GM12878 (cell line): ENCODE measurements around the gene CIB4. TPM values are rescaled to one million over a fixed set of nuclear protein-coding genes. Genes with fewer than 3 reads are reported as not detected.

Experiments
- ATAC-seq: fragments of 200-7000 bp; cut with Tn5 transposase; 3 replicates; pipeline ENCODE4 v1.9.1; 2020; ENCODE audit warnings: mild to moderate bottlenecking, moderate library complexity
- BruUV-seq: library from RNA; stranded (reverse); fragments of 400-500 nt; replicated peaks from 2 replicates; lab custom pipeline; 2021; lab: Mats Ljungman, UMichigan
- CTCF ChIA-PET: fragments of 300-600 bp; sonication (Branson Sonifier 250); formaldehyde crosslinking; extraction: SDS; loops from one replicate; lab custom pipeline; 2021; ENCODE audit warnings: inconsistent platforms; lab: Yijun Ruan, JAX
- POLR2A ChIA-PET: fragments of 350-600 bp; formaldehyde crosslinking; extraction: SDS; loops from one replicate; lab custom pipeline; 2021; ENCODE audit warnings: inconsistent platforms; lab: Charles Lee
- RAD21 ChIA-PET: fragments of 300-600 bp; sonication (Branson Sonifier 250); formaldehyde crosslinking; loops from one replicate; lab custom pipeline; 2023; ENCODE audit warnings: antibody characterized with exemption; ENCODE audit not compliant: unreplicated experiment; lab: Charles Lee
- SMC1A ChIA-PET: fragments of 300-600 bp; sonication (Branson Sonifier 250); formaldehyde crosslinking; loops from one replicate; lab custom pipeline; 2023; ENCODE audit not compliant: unreplicated experiment, uncharacterized antibody; lab: Charles Lee
- DNase-seq: peaks from one replicate; pipeline ENCODE4 v3.0.0-alpha.2; 2011; ENCODE audit warnings: low read depth, low spot score
- FAIRE-seq: peaks from 3 replicates; lab custom pipeline; 2011; peaks lifted over from hg19 to GRCh38; lab: Jason Lieb, UNC
- H2AFZ ChIP-seq: 2 replicates; pipeline ENCODE4 v1.6.0; 2011; ENCODE audit warnings: low read depth, low read length, control low read depth; ENCODE audit not compliant: control insufficient read depth
- H3K27ac ChIP-seq: 2 replicates; pipeline ENCODE4 v1.5.1; 2011; ENCODE audit warnings: control low read depth; ENCODE audit not compliant: control insufficient read depth, insufficient read depth
- H3K27me3 ChIP-seq, 2 experiments: replicated peaks in 1 of 2; 2 replicates each; pipeline versions ENCODE4 v1.6.0 to v1.6.1; 2011; ENCODE audit warnings: low read length in 1 of 2; ENCODE audit not compliant: control insufficient read depth in 2 of 2, insufficient read depth in 2 of 2
- H3K36me3 ChIP-seq, 2 experiments: 2 replicates each; pipeline ENCODE4 v1.5.1; 2011; ENCODE audit warnings: low read length in 1 of 2; ENCODE audit not compliant: control insufficient read depth in 2 of 2, insufficient read depth in 2 of 2
- H3K4me1 ChIP-seq: 2 replicates; pipeline ENCODE4 v1.6.1; 2011; ENCODE audit warnings: mild to moderate bottlenecking, low read length, moderate library complexity, mixed read lengths; ENCODE audit not compliant: control insufficient read depth, insufficient read depth
- H3K4me2 ChIP-seq: 2 replicates; pipeline ENCODE4 v1.6.0; 2011; ENCODE audit warnings: control low read depth; ENCODE audit not compliant: control insufficient read depth, insufficient read depth
- H3K4me3 ChIP-seq: fragments of 200-600 bp; sonication (generic); 2 replicates; pipeline ENCODE4 v1.5.1; 2016
- H3K79me2 ChIP-seq: 2 replicates; pipeline ENCODE4 v1.6.0; 2011; ENCODE audit warnings: low read length; ENCODE audit not compliant: control insufficient read depth, insufficient read depth
- H3K9ac ChIP-seq: 2 replicates; pipeline ENCODE4 v1.8.0; 2011; ENCODE audit warnings: low read length, control low read depth, mixed read lengths; ENCODE audit not compliant: control insufficient read depth, insufficient read depth
- H3K9me3 ChIP-seq: replicated peaks from 3 replicates; pipeline ENCODE4 v1.5.1; 2011; ENCODE audit warnings: mild to moderate bottlenecking, low read length; ENCODE audit not compliant: control insufficient read depth, insufficient read depth
- H4K20me1 ChIP-seq: 2 replicates; pipeline ENCODE4 v1.6.0; 2011; ENCODE audit not compliant: control insufficient read depth, insufficient read depth
- ATF7 ChIP-seq: fragments of 450-650 bp; IDR thresholded peaks from 2 replicates; pipeline ENCODE4 v1.6.1; 2016; ENCODE audit warnings: low read depth, mild to moderate bottlenecking
- BCL11A ChIP-seq: IDR thresholded peaks from 2 replicates; pipeline ENCODE4 v1.6.1; 2011; ENCODE audit warnings: low read depth, low read length
- DPF2 ChIP-seq: fragments of 450-650 bp; IDR thresholded peaks from 2 replicates; pipeline ENCODE4 v1.6.1; 2017; ENCODE audit warnings: mild to moderate bottlenecking
- EP300 ChIP-seq, 2 experiments: fragments of 150-350 bp in 1 of 2; IDR thresholded peaks; 2 replicates each; pipeline ENCODE4 v1.6.1; 2011 to 2012; ENCODE audit warnings: low read depth in 2 of 2, low read length in 2 of 2, borderline replicate concordance in 1 of 2, improper control_type of control experiment in 1 of 2, inconsistent platforms in 1 of 2; ENCODE audit not compliant: control insufficient read depth in 1 of 2
- GABPA ChIP-seq: IDR thresholded peaks from 2 replicates; pipeline ENCODE4 v1.6.1; 2014; ENCODE audit warnings: antibody characterized with exemption, low read depth, mild to moderate bottlenecking, inconsistent platforms
- HCFC1 ChIP-seq: fragments of 150-350 bp; IDR thresholded peaks from 2 replicates; pipeline ENCODE4 v1.6.1; 2014; ENCODE audit warnings: low read length
- KLF5 ChIP-seq: fragments of 450-650 bp; IDR thresholded peaks from 2 replicates; pipeline ENCODE4 v1.6.1; 2014; ENCODE audit warnings: mild to moderate bottlenecking; ENCODE audit not compliant: partially characterized antibody
- RAD51 ChIP-seq: fragments of 450-650 bp; IDR thresholded peaks from 2 replicates; pipeline ENCODE4 v1.6.1; 2016; ENCODE audit warnings: moderate library complexity, mild to moderate bottlenecking, inconsistent platforms
- RBBP5 ChIP-seq: fragments of 200-600 bp; sonication (generic); conservative IDR thresholded peaks from 2 replicates; pipeline ENCODE4 v1.6.1; 2016
- SIX5 ChIP-seq: IDR thresholded peaks from 2 replicates; pipeline ENCODE4 v1.6.1; 2011; ENCODE audit warnings: mild to moderate bottlenecking, low read depth, low read length, moderate library complexity; ENCODE audit not compliant: severe bottlenecking
- SKIL ChIP-seq: fragments of 450-650 bp; IDR thresholded peaks from 2 replicates; pipeline ENCODE4 v1.6.1; 2017; ENCODE audit warnings: mild to moderate bottlenecking, low read depth, inconsistent platforms; ENCODE audit not compliant: poor library complexity, severe bottlenecking
- SMARCA5 ChIP-seq: fragments of 450-650 bp; IDR thresholded peaks from 2 replicates; pipeline ENCODE4 v1.6.1; 2017; ENCODE audit warnings: mild to moderate bottlenecking
- SPI1 ChIP-seq: IDR thresholded peaks from 2 replicates; pipeline ENCODE4 v1.6.1; 2011; ENCODE audit warnings: low read depth, mild to moderate bottlenecking, low read length, moderate library complexity, borderline replicate concordance; ENCODE audit not compliant: insufficient read depth
- SREBF1 ChIP-seq: IDR thresholded peaks from 2 replicates; pipeline ENCODE4 v1.6.1; 2012; ENCODE audit warnings: mild to moderate bottlenecking, low read length
- STAT3 ChIP-seq: IDR thresholded peaks from 2 replicates; pipeline ENCODE4 v1.6.1; 2011; ENCODE audit warnings: low read depth, low read length, improper control_type of control experiment
- TARDBP ChIP-seq: IDR thresholded peaks from 2 replicates; pipeline ENCODE4 v1.6.1; 2016; ENCODE audit warnings: borderline replicate concordance
- YBX1 ChIP-seq: fragments of 450-650 bp; IDR thresholded peaks from 2 replicates; pipeline ENCODE4 v1.6.1; 2016; ENCODE audit warnings: antibody characterized with exemption
- ZNF24 ChIP-seq: fragments of 450-650 bp; IDR thresholded peaks from 2 replicates; pipeline ENCODE4 v1.6.1; 2017; ENCODE audit warnings: antibody characterized with exemption, mild to moderate bottlenecking
- ZNF274 ChIP-seq: IDR thresholded peaks from one replicate; pipeline ENCODE4 v1.8.0; 2011; ENCODE audit not compliant: insufficient read length, insufficient read depth
- WGBS: methylation state at CpG from one replicate; pipeline ENCODE4 v1.1.6; 2016; ENCODE audit warnings: low lambda C conversion rate; ENCODE audit not compliant: insufficient replicate concordance, insufficient coverage; ENCODE audit errors: missing lambda C conversion rate; 5-methylcytosine and 5-hydroxymethylcytosine counted together
- in situ Hi-C: fragments of 300-500 bp; cut with MboI; formaldehyde crosslinking; loops from 9 replicates; pipeline ENCODE4 v1.14.3; 2018; ENCODE audit warnings: mixed read lengths
- intact Hi-C: fragments of 100-400 bp; cut with micrococcal nuclease; formaldehyde crosslinking; loops from one replicate; pipeline ENCODE4 v1.14.2; 2022; ENCODE audit not compliant: unreplicated experiment
- polyA plus RNA-seq, 11 experiments: library from polyadenylated mRNA; depleted of rRNA in 4 of 11; unstranded in 6 of 11; stranded (reverse) in 5 of 11; fragments of >200 nt; fragmentation: Nextera tagmentation in 4 of 11; fragmentation: Illumina TruSeq in 1 of 11; extraction: Ambion mirVana in 4 of 11; extraction: Trizol in 1 of 11; gene quantifications; 1 replicate in 1 of 11; 2 replicates in 10 of 11; pipeline versions ENCODE4 v1.2.1 to v1.2.3, GENCODE V29; 2011 to 2016; ENCODE audit warnings: inconsistent platforms in 2 of 11, missing spikeins in 2 of 11, low read depth in 1 of 11
- total RNA-seq, 4 experiments: library from RNA; depleted of rRNA in 3 of 4; stranded (reverse); fragments of >200 nt in 3 of 4; fragmentation: Illumina TruSeq in 1 of 4; extraction: Trizol in 1 of 4; gene quantifications; 2 replicates each; pipeline versions ENCODE4 v1.2.1 to v1.2.3, GENCODE V29; 2013 to 2021

CIB4 gene
- total and polyA plus RNA-seq, 10 of the 15 experiments (the other 5 are each of a cell fraction or from before 2014, with no cell fraction given), result not detected

- 13% methylated on average over 3 of the region's 3 CpGs for WGBS
- Histone ChIP-seq H3K36me3 (no peaks in the 10 kb centered on the region), H3K27me3 (peaks cover 9 to 11% of the 10 kb centered on the region in 2 experiments), H3K4me2 (no peak overlapping the region), H3K27ac (no peak overlapping the region), H3K4me1 (no peaks in the 10 kb centered on the region), H3K79me2 (no peaks in the 10 kb centered on the region), H4K20me1 (no peaks in the 10 kb centered on the region), H3K9me3 (no peaks in the 10 kb centered on the region), H3K9ac (no peak overlapping the region), H2AFZ (no peak overlapping the region), H3K4me3 (no peak overlapping the region)
- intact Hi-C loops, result no loop called here
- ATAC-seq (no peak), DNase-seq (no peak), FAIRE-seq (no peak)
- in situ Hi-C loops, result no loop called here
- ChIA-PET RAD21 (no interaction called here), SMC1A (no interaction called here), POLR2A (no interaction called here), CTCF (interaction anchor here (1.0 to 1.2 kb wide), 2 partner anchors 13 kb away, joined by 3 to 4 read pairs; no protein-coding TSS in a partner anchor)
- no peak for TF ChIP-seq EP300 (IDR thresholded peaks at IDR 0.05; ENCODE audit: borderline replicate concordance in 1 of 2, control insufficient read depth in 1 of 2, low read depth in 2 of 2, low read length in 2 of 2)
- TF ChIP-seq ZNF274, result no peak
- TF ChIP-seq SMARCA5, result no peak
- TF ChIP-seq SREBF1, result no peak
- no peak for TF ChIP-seq SIX5
- TF ChIP-seq RAD51, result no peak
- no peak for TF ChIP-seq RBBP5
- TF ChIP-seq STAT3, result no peak
- no peak for TF ChIP-seq BCL11A
- no peak for TF ChIP-seq KLF5
- TF ChIP-seq ATF7, result no peak
- no peak for TF ChIP-seq YBX1
- TF ChIP-seq HCFC1, result no peak
- no peak for TF ChIP-seq TARDBP
- no peak for TF ChIP-seq ZNF24
- no peak for TF ChIP-seq SKIL
- no peak for TF ChIP-seq DPF2
- no peak for TF ChIP-seq GABPA
- TF ChIP-seq SPI1, result no peak
- BruUV-seq, result no TSS peak
These were observed 77.0 kb downstream of the CIB4 start for GRCh38 chr2:26564121-26564644.
